Lung (tissue), 12 donors: ENCODE data around the gene FMR1. TPM values are rescaled to one million over a fixed set of nuclear protein-coding genes. Genes with fewer than 3 reads are reported as not detected.

Experiments used
- ATAC-seq: fragments of 200-7000 bp; cut with Tn5 transposase; one replicate; pipeline ENCODE4 v1.9.1; 2020; ENCODE audit warnings: moderate number of reproducible peaks; ENCODE audit not compliant: insufficient read depth, low FRiP score
- DNase-seq, 3 donors: peaks; one replicate each; pipeline ENCODE4 v3.0.0-alpha.2; 2013 to 2017
- H3K27ac ChIP-seq, 2 donors: one replicate each; pipeline ENCODE4 v1.5.1; 2013; ENCODE audit warnings: mild to moderate bottlenecking in 2 of 2, moderate library complexity in 2 of 2, control low read depth in 1 of 2, inconsistent platforms in 1 of 2, low read depth in 1 of 2, low read length in 1 of 2
- H3K27me3 ChIP-seq, 3 donors: one replicate each; pipeline ENCODE4 v1.5.1; 2013; ENCODE audit warnings: low read length in 2 of 3; ENCODE audit not compliant: control insufficient read depth in 3 of 3, insufficient read depth in 3 of 3
- H3K36me3 ChIP-seq, 4 donors: one replicate each; pipeline ENCODE4 v1.5.1; 2013; ENCODE audit warnings: low read length in 4 of 4, mild to moderate bottlenecking in 1 of 4, moderate library complexity in 1 of 4; ENCODE audit not compliant: control insufficient read depth in 4 of 4, insufficient read depth in 4 of 4
- H3K4me1 ChIP-seq, 5 donors: one replicate each; pipeline ENCODE4 v1.5.1; 2013; ENCODE audit warnings: low read length in 5 of 5, mild to moderate bottlenecking in 2 of 5, moderate library complexity in 1 of 5; ENCODE audit not compliant: control insufficient read depth in 5 of 5, insufficient read depth in 5 of 5
- H3K4me3 ChIP-seq: one replicate; pipeline ENCODE4 v1.5.1; 2013; ENCODE audit warnings: mild to moderate bottlenecking, control low read depth, moderate library complexity
- H3K9ac ChIP-seq, 2 donors: one replicate each; pipeline ENCODE4 v1.5.1; 2013; ENCODE audit warnings: low read length in 2 of 2, control low read depth in 1 of 2; ENCODE audit not compliant: insufficient read depth in 1 of 2
- H3K9me3 ChIP-seq, 4 donors: one replicate each; pipeline ENCODE4 v1.5.1; 2013; ENCODE audit warnings: low read length in 3 of 4, mild to moderate bottlenecking in 1 of 4, moderate library complexity in 1 of 4; ENCODE audit not compliant: control insufficient read depth in 4 of 4, insufficient read depth in 3 of 4
- CTCF ChIP-seq: IDR thresholded peaks from 2 replicates; pipeline ENCODE4 v1.5.1; 2012; ENCODE audit warnings: mild to moderate bottlenecking; ENCODE audit errors: control extremely low read depth, extremely low read depth
- WGBS, 2 donors: extraction: QIAGEN DNeasy Blood & Tissue Kit; methylation state at CpG; one replicate each; pipeline ENCODE4 v1.1.7; 2013; 5-methylcytosine and 5-hydroxymethylcytosine counted together
- polyA plus RNA-seq, 2 donors: library from polyadenylated mRNA; stranded (reverse); fragments of 200-250 nt; gene quantifications; one replicate each; pipeline ENCODE4 v1.2.1, GENCODE V29; 2013
- total RNA-seq, 2 donors: library from RNA; depleted of rRNA in 1 of 2; stranded (reverse); fragments of >200 nt in 1 of 2; gene quantifications; one replicate each; pipeline ENCODE4 v1.2.1, GENCODE V29; 2014 to 2021
- donor health status: control.
- donor health status: control.
- donor health status: Bipolar disorder and iron deficiency.
- donor health status: healthy.
- donor health status: DM: yes; HTN: yes; CAD: no.

The FMR1 gene
- total and polyA plus RNA-seq, 4 donors = 18.4 to 105 (median 30.7) TPM

DNA sequence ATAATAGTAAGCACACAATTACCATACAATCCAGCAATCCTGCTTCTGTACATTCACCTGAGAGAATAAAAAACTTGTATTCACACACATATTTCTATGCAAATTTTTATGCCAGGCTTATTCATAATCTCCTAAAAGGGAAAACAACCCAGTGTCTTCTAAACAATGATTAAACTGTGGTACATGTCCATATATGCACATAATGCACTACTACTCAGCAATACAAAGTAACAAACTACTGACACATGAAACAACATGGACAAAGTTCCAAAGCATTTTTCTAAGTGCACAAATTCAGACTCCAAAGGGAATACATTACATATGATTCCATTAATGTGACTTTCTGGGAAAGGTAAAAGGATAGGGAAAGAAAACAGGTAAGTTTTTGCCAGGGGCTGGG, 18.0 kb upstream of the FMR1 start:
- H3K9me3 ChIP-seq = peaks cover 0 to 7% (median 0%) of the 10 kb centered on the region in 4 donors
- no peak for TF ChIP-seq CTCF
- no peak overlapping the region for H3K9ac ChIP-seq
- DNase-seq (no peak), ATAC-seq (no peak)
- peaks cover 0 to 5% (median 0%) of the 10 kb centered on the region in 5 donors for H3K4me1 ChIP-seq
- no peaks in the 10 kb centered on the region for H3K36me3 ChIP-seq
- H3K4me3 ChIP-seq = no peak overlapping the region
- no peaks in the 10 kb centered on the region for H3K27me3 ChIP-seq
- H3K27ac ChIP-seq = no peak overlapping the region

GRCh38 chrX:147894366-147894963, 17.3 kb upstream of the FMR1 start:
- no peak for TF ChIP-seq CTCF

DNA sequence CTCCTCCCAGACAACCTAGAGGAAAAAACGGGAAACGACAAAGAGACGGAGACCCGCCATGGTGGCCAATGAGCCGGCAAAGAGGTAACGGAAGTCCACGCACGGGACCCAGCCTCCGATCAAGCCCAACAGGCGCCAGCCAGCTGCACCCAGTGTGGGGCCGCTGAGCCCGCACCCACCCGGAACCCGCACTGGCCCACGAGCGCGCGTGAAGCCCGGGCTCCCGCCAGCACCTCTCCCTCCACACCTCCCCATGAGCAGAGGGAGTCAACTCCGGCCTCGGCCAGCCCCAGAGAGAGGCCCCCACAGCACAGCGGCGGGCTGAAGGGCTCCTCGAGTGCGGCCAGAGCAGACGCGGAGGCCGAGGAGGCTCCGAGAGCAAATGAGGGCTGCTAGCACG, 14.6 kb upstream of the FMR1 start:
- no peak for ATAC-seq
- H3K4me1 ChIP-seq = peaks cover 0 to 5% (median 0%) of the 10 kb centered on the region in 5 donors
- WGBS, 2 donors = 93 to 97% methylated on average over 26 to 31 of the region's 31 CpGs
- TF ChIP-seq CTCF = no peak
- no peak overlapping the region for H3K4me3 ChIP-seq
- no peaks in the 10 kb centered on the region for H3K36me3 ChIP-seq
- no peak overlapping the region for H3K9ac ChIP-seq
- no peak overlapping the region for H3K27ac ChIP-seq
- H3K27me3 ChIP-seq = no peaks in the 10 kb centered on the region
- DNase-seq = no peak
- no peaks in the 10 kb centered on the region for H3K9me3 ChIP-seq

More at GRCh38 chrX:147894366-147894963, 17.3 kb upstream of the FMR1 start:
- Histone ChIP-seq H3K9ac (no peak overlapping the region), H3K36me3 (no peaks in the 10 kb centered on the region), H3K27me3 (no peaks in the 10 kb centered on the region), H3K4me1 (peaks cover 0 to 5% (median 0%) of the 10 kb centered on the region in 5 donors), H3K4me3 (no peak overlapping the region), H3K27ac (no peak overlapping the region), H3K9me3 (peaks cover 0 to 4% (median 0%) of the 10 kb centered on the region in 4 donors)
- ATAC-seq (peak; percentile 19), DNase-seq (peak; percentile 30 to 71 (median 55))
- WGBS, 2 donors = 61 to 80% methylated on average over 4 of the region's 4 CpGs

GRCh38 chrX:147898951-147899350, 12.8 kb upstream of the FMR1 start:
- peaks cover 0 to 2% (median 0%) of the 10 kb centered on the region in 5 donors for H3K4me1 ChIP-seq
- no peaks in the 10 kb centered on the region for H3K27me3 ChIP-seq
- ATAC-seq (no peak), DNase-seq (peak in 2 of 3 donors; percentile 14 to 46)
- 45 to 91% methylated on average over 1 of the region's 1 CpG for WGBS, 2 donors
- no peak for TF ChIP-seq CTCF
- H3K27ac ChIP-seq = no peak overlapping the region
- H3K9me3 ChIP-seq = no peaks in the 10 kb centered on the region
- no peak overlapping the region for H3K4me3 ChIP-seq
- no peak overlapping the region for H3K9ac ChIP-seq
- H3K36me3 ChIP-seq = no peaks in the 10 kb centered on the region
